Measurements from ENCODE around the gene PNCK.

PNCK gene

DNA sequence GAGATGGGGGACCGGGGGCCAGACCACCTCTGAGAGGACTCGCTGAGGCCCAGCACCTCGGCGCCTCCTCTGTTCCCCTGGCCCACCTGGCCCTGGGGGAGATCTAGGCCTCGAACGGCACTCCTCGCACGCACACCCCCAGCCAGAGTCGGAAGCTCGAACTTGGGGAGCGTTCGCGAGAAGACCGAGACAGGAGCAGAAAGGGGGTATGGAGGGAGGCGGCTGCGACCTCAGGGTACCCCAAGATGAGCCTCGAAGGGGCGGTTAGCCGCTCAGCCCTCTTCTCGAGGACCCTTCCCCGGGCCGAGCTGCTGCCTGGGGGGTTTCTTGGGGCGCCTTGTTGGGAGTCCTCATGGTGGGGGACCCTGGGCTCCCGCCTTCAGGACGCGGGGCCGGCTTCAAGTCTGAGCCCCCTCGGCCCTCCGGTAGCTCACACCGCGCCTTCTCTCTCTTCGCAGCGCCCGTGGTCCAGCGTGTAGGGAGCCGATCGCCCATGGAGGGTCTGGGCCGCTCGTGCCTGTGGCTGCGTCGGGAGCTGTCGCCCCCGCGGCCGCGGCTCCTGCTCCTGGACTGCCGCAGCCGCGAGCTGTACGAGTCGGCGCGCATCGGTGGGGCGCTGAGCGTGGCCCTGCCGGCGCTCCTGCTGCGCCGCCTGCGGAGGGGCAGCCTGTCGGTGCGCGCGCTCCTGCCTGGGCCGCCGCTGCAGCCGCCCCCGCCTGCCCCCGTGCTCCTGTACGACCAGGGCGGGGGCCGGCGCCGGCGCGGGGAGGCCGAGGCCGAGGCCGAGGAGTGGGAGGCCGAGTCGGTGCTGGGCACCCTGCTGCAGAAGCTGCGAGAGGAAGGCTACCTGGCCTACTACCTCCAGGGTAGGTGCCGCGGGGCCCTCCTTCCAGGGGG, 25.9 kb downstream of the PNCK start:
- no peak for DNase-seq (ENCODE audit: low spot score)
- in situ Hi-C loops (cut with MboI; ENCODE audit: low pct_unique_long_range_greater_than_20kb, low sequenced_read_pairs, unreplicated experiment): no loop called here
- TF ChIP-seq CTCF (IDR thresholded peaks at IDR 0.05; ENCODE audit: extremely low read depth, insufficient read depth, missing control alignments): no peak

DNA sequence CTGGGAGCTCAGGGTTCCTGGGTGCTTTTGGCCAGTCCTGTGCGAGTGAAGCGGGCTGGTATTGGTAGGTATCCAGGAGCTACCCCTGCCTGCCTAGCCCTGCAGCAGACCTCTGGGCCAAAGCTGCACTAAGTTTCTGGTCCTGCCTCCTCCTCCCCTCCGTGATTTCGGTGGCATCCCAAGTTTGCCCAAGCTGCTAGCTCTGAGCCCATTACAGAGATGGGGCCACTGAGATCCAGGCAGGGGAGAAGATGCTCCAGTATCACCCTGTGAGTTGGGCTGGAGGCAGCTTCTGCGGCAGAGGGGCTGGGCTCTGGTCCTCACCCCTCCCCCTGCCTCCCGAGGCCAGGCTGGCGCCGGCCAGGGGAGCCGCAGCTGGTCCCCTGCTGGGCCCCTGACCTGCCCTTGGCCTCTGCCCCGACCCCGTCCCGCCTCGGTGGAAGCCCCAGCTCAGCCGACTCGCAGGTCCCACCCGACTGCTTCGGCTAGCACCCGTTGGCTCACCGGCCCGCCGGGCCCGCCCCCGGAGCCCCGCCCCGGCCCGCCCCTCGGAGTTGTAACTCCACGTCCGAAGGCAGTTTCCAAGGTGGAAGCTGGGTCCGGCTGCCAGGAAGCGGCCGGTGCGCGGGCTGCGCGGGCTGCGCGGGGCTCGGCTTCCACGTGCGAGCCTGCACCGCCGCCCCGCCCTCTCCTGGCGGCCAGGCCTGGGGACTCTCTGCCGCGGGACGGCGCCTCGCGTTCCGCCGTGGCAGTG, 26.8 kb downstream of the PNCK start, which contains the start of gene DUSP9:
TSS of gene DUSP9 (plus strand) at position 584 of the 754 bp plus-strand sequence. CDS start 751 bp downstream, outside the sequence.
- no peak for DNase-seq (ENCODE audit: low spot score)
- no peak for TF ChIP-seq CTCF (IDR thresholded peaks at IDR 0.05; ENCODE audit: extremely low read depth, insufficient read depth, missing control alignments)
- in situ Hi-C loops (cut with MboI; ENCODE audit: low pct_unique_long_range_greater_than_20kb, low sequenced_read_pairs, unreplicated experiment): no loop called here

- in situ Hi-C loops (cut with MboI; ENCODE audit: low pct_unique_long_range_greater_than_20kb, low sequenced_read_pairs, unreplicated experiment): no loop called here
- no peak for DNase-seq (ENCODE audit: low spot score)
- no peak for TF ChIP-seq CTCF (IDR thresholded peaks at IDR 0.05; ENCODE audit: extremely low read depth, insufficient read depth, missing control alignments)
Observed at GRCh38 chrX:153645921-153646488, 27.6 kb downstream of the PNCK start.

- no peak for DNase-seq (ENCODE audit: low spot score)
- in situ Hi-C loops (cut with MboI; ENCODE audit: low pct_unique_long_range_greater_than_20kb, low sequenced_read_pairs, unreplicated experiment): no loop called here
- no peak for TF ChIP-seq CTCF (IDR thresholded peaks at IDR 0.05; ENCODE audit: extremely low read depth, insufficient read depth, missing control alignments)
Observed at GRCh38 chrX:153645151-153645550, 28.5 kb downstream of the PNCK start.

DNA sequence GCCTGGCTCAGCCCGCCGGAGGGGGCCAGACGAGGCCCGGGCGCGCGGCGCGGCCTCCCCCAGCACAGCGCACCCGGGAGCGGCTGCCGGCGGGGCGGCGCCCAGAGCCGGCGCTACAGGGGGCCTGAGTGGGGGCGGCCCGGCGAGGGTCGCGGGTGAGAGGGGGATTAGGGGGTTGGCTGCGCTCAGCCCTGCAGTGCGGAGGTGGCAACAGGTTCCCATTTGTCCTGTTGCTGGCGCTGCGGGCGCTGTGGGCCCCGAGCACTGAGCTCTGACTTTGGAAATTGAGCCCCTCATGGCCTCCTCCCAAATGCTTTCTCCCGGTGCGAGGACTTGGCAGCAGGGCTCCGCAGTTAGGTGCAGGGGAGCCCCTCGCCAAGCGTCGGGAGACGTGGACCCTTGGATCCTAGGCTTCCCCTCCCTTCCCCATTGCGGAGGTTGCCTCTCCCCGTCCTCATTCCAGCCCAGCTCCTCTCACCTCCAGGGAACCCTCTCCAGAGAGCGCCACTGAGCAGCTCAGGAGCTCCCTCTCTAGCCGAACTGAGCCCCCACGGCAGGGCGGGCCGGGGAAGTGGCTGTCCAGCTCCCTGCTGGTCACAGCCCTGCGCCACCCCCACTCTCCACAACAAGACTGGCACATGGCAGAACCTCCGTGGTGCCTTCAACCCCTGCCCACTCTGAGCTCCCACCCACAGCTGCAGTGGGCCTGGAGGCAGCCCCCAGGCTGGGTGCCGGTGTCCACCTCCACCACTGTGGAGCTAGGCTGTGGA, 29.1 kb downstream of the PNCK start:
- DNase-seq (ENCODE audit: low spot score): no peak
- in situ Hi-C loops (cut with MboI; ENCODE audit: low pct_unique_long_range_greater_than_20kb, low sequenced_read_pairs, unreplicated experiment): no loop called here
- TF ChIP-seq CTCF (IDR thresholded peaks at IDR 0.05; ENCODE audit: extremely low read depth, insufficient read depth, missing control alignments): no peak

Data from GM13977 (cell line).